ENCODE data around the gene TRIM34. TPM values are rescaled to one million over a fixed set of nuclear protein-coding genes. Genes with fewer than 3 reads are reported as not detected.
"Not testable (repeated sequence)": the region's sequence is repeated elsewhere in the genome, so short reads cannot be mapped to it uniquely, and the experiment has no call there.

TRIM34 gene
- total RNA-seq, 2 experiments from 2014 or later: 12.7 to 13.9 TPM

DNA sequence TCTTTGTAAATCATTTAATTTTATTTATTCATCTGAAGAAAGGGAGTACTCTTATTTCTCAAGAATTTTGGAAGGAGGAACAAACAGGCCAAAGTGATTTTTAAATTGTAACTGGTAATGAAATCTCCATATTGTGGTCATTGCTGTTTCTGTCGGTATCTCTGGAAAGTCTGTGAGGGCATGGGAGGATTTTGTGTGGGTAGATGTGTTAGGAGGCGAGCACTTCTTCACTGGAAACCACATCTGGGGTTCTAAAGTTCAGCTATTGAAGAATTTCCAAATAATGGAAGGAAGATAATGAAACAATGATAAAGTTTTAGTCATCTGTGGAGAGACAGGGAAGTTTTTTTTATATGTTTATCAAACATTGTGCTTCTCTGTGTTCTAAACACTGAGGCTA lies 6.6 kb downstream of the TRIM34 start:
- H3K4me1 Mint-ChIP-seq: peaks cover 30% of the 10 kb centered on the region
- H3K4me3 Mint-ChIP-seq: no peak overlapping the region
- no peaks in the 10 kb centered on the region for H3K27me3 Mint-ChIP-seq
- H3K9me3 Mint-ChIP-seq: peaks cover 7% of the 10 kb centered on the region
- peaks cover 54% of the 10 kb centered on the region for H3K36me3 Mint-ChIP-seq (ENCODE audit: low read depth)
- no peak overlapping the region for H3K27ac Mint-ChIP-seq
- DNase-seq: no peak
- ChIA-PET CTCF (no interaction called here), POLR2A (no interaction called here)

DNA sequence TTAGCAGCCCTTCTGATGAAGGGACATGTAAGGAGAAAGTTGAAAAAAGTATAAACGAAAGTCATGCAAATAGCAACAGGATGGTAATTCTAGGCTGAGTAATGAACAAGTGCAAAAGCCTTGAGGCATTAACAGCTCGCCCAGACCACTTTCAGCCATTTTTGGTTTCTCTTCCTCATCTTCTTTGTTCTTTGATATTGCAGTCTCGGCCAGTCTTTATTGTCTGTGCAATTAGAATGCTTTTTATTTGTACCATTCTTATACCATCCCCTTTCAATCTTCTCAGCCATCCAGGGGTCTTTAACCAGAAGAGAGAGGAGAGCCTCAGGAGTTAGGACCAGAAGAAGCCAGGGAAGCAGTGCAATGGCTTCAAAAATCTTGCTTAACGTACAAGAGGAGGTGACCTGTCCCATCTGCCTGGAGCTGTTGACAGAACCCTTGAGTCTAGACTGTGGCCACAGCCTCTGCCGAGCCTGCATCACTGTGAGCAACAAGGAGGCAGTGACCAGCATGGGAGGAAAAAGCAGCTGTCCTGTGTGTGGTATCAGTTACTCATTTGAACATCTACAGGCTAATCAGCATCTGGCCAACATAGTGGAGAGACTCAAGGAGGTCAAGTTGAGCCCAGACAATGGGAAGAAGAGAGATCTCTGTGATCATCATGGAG lies 7.3 kb downstream of the TRIM34 start:
- ChIA-PET CTCF (interaction anchor here (0.9 to 1.2 kb wide), 2 partner anchors 7 to 14 kb away, joined by 3 read pairs; partner anchors contain the start of gene TRIM34), POLR2A (no interaction called here)
- Mint-ChIP-seq H3K4me3 (no peak overlapping the region), H3K36me3 (ENCODE audit: low read depth) (peaks cover 54% of the 10 kb centered on the region), H3K27ac (no peak overlapping the region), H3K9me3 (peaks cover 5% of the 10 kb centered on the region), H3K27me3 (no peaks in the 10 kb centered on the region), H3K4me1 (peaks cover 25% of the 10 kb centered on the region)
- DNase-seq: no peak

GRCh38 chr11:5639953-5640352 lies 15.2 kb downstream of the TRIM34 start:
- H3K4me3 Mint-ChIP-seq: no peak overlapping the region
- no peak overlapping the region for H3K27ac Mint-ChIP-seq
- ChIA-PET POLR2A (no interaction called here), CTCF (interaction anchor here (0.6 kb wide), 1 partner anchor 298 kb away, joined by 3 read pairs; no protein-coding TSS in a partner anchor)
- no peak for DNase-seq
- H3K4me1 Mint-ChIP-seq: peaks cover 7% of the 10 kb centered on the region
- H3K9me3 Mint-ChIP-seq: peaks cover 3% of the 10 kb centered on the region
- no peaks in the 10 kb centered on the region for H3K27me3 Mint-ChIP-seq
- peaks cover 63% of the 10 kb centered on the region for H3K36me3 Mint-ChIP-seq (ENCODE audit: low read depth)

- no peak for DNase-seq
- no peak overlapping the region for H3K27ac Mint-ChIP-seq
- H3K4me1 Mint-ChIP-seq: peaks cover 7% of the 10 kb centered on the region
- CTCF ChIA-PET: no interaction called here
- POLR2A ChIA-PET: no interaction called here
- H3K4me3 Mint-ChIP-seq: no peak overlapping the region
- H3K9me3 Mint-ChIP-seq: peaks cover 3% of the 10 kb centered on the region
- H3K27me3 Mint-ChIP-seq: no peaks in the 10 kb centered on the region
- peaks cover 42% of the 10 kb centered on the region for H3K36me3 Mint-ChIP-seq (ENCODE audit: low read depth)
These were observed 18.8 kb downstream of the TRIM34 start for GRCh38 chr11:5643585-5643984.

DNA sequence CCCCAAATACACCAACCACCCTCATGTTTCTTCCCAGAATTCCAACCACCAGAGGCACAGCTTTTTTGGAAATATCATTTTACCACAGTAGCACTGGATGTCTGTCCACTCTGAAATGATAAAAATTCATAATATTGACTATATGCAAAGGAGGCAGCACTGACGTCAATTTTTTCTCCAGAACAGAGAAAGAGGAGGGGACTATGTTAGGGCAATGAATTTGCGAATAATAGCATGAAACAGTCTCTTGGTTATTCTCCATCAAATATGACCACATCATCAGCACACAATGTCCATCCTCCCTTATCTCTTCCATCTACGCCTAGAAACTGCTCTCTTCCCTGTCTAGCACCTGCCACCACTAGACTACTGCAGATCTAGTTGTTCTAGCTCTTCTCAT lies 21.3 kb downstream of the TRIM34 start:
- DNase-seq: no peak
- Mint-ChIP-seq H3K4me3 (no peak overlapping the region), H3K9me3 (no peaks in the 10 kb centered on the region), H3K27me3 (no peaks in the 10 kb centered on the region), H3K4me1 (peaks cover 7% of the 10 kb centered on the region), H3K27ac (no peak overlapping the region), H3K36me3 (ENCODE audit: low read depth) (peaks cover 31% of the 10 kb centered on the region)
- POLR2A ChIA-PET: no interaction called here
- CTCF ChIA-PET: interaction anchor here (1.3 kb wide), 1 partner anchor 13 kb away, joined by 3 read pairs; no protein-coding TSS in a partner anchor

GRCh38 chr11:5655474-5655873 lies 30.7 kb downstream of the TRIM34 start:
- CTCF ChIA-PET: no interaction called here
- Mint-ChIP-seq H3K36me3 (ENCODE audit: low read depth) (peaks cover 14% of the 10 kb centered on the region), H3K4me1 (peaks cover 3% of the 10 kb centered on the region), H3K9me3 (peaks cover 7% of the 10 kb centered on the region), H3K27ac (no peak overlapping the region), H3K4me3 (no peak overlapping the region), H3K27me3 (no peaks in the 10 kb centered on the region)
- POLR2A ChIA-PET: no interaction called here
- DNase-seq: no peak

- POLR2A ChIA-PET, DNase-seq, H3K9me3 Mint-ChIP-seq, H3K4me3 Mint-ChIP-seq, H3K4me1 Mint-ChIP-seq, H3K27ac Mint-ChIP-seq, H3K27me3 Mint-ChIP-seq, CTCF ChIA-PET: not testable (repeated sequence)
- peaks cover 19% of the 10 kb centered on the region for H3K36me3 Mint-ChIP-seq (ENCODE audit: low read depth)
These were observed 32.2 kb downstream of the TRIM34 start for GRCh38 chr11:5656956-5657355.

GRCh38 chr11:5658318-5658717 lies 33.5 kb downstream of the TRIM34 start:
- H3K4me3 Mint-ChIP-seq: no peak overlapping the region
- CTCF ChIA-PET: no interaction called here
- peaks cover 3% of the 10 kb centered on the region for H3K4me1 Mint-ChIP-seq
- POLR2A ChIA-PET: no interaction called here
- DNase-seq: no peak
- H3K36me3 Mint-ChIP-seq (ENCODE audit: low read depth): peaks cover 21% of the 10 kb centered on the region
- H3K27me3 Mint-ChIP-seq: no peaks in the 10 kb centered on the region
- peaks cover 5% of the 10 kb centered on the region for H3K9me3 Mint-ChIP-seq
- H3K27ac Mint-ChIP-seq: no peak overlapping the region

DNA sequence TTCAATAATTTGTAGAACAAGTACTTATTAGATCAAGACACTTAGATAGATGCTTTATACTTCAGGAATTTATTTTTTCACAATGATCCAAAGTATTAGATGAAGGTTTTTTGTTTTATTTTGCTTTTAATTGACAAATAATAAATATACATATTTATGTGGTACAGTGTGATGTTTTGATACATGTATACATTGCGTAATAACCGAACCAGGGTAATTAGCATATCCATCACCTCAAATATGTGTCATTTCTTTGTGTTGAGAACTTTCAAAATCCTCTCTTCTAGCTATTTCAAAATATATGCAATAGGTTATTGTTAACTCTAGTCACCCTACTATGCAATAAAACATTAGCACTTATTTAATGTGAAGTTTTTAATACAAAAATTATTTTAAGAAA lies 38.7 kb downstream of the TRIM34 start:
- peaks cover 32% of the 10 kb centered on the region for H3K36me3 Mint-ChIP-seq (ENCODE audit: low read depth)

DNA sequence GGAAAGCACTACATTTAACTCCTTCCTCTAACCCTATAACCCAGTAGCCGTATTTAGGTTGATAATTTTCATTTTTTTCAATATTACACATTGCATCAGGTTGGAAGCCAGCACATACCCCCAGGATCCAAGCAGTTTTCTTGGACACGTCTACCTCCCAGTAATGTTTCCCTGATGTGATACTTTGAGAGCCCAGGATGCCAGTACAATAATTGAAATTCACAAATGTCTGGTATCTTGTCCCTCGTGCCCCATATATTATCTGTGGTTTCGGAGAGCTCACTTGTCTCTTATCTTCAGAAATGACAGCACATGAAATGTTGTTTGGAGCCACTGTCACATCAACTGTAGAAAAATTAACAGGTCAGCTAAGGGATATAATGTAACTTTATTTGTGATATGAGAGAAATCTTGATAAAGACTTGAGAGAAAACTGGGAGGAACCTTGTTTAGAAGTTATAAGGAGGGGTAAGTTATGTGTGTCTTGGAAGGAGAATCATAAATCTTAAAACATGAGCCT lies 40.3 kb downstream of the TRIM34 start:
- H3K27ac Mint-ChIP-seq: no peak overlapping the region
- ChIA-PET POLR2A (no interaction called here), CTCF (no interaction called here)
- H3K4me3 Mint-ChIP-seq: no peak overlapping the region
- H3K4me1 Mint-ChIP-seq: peaks cover 3% of the 10 kb centered on the region
- H3K36me3 Mint-ChIP-seq (ENCODE audit: low read depth): peaks cover 43% of the 10 kb centered on the region
- H3K9me3 Mint-ChIP-seq: no peaks in the 10 kb centered on the region
- no peak for DNase-seq
- no peaks in the 10 kb centered on the region for H3K27me3 Mint-ChIP-seq

More for the DNA sequence above, 38.7 kb downstream of the TRIM34 start:
- no peak overlapping the region for H3K27ac Mint-ChIP-seq
- H3K4me3 Mint-ChIP-seq: no peak overlapping the region
- peaks cover 1% of the 10 kb centered on the region for H3K9me3 Mint-ChIP-seq
- ChIA-PET POLR2A (interaction anchor here (0.7 kb wide), 1 partner anchor 763 kb away, joined by 5 read pairs; no protein-coding TSS in a partner anchor), CTCF (no interaction called here)
- peaks cover 3% of the 10 kb centered on the region for H3K4me1 Mint-ChIP-seq
- no peaks in the 10 kb centered on the region for H3K27me3 Mint-ChIP-seq
- no peak for DNase-seq

DNA sequence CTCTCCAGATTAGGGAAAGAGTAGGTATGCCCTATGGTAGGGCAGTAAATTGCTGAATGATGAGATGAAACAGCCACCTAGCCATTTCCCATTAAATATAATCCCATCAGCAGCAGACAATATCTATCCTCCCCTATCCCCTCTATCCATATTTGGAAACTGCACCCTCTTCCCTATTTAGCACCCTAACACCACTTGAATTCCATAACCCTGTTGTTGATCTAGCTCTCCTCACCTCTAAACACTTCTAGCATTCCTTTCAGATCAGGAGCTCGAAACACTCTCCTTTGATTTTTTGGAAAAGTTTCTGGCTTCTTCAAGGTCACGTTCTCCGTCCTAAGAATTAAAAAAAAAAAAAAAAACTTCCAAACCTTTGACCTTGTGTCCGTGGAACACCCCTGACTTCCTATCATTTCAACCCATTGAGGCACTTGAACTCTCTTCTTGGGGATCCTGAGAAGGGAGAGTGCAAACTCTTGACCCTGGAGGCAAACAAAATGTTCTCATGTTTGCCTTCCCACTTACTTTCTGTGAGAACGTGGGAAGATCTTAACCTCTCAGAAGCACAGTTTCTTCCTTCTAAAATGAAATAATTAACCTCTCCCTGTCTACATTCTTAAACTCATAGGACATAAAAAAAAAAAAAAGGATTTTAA lies 41.1 kb downstream of the TRIM34 start:
- peaks cover 50% of the 10 kb centered on the region for H3K36me3 Mint-ChIP-seq (ENCODE audit: low read depth)
- no peaks in the 10 kb centered on the region for H3K9me3 Mint-ChIP-seq

GRCh38 chr11:5666402-5666793 lies 41.6 kb downstream of the TRIM34 start:
- H3K27me3 Mint-ChIP-seq: no peaks in the 10 kb centered on the region
- CTCF ChIA-PET: no interaction called here

More for the DNA sequence above, 41.1 kb downstream of the TRIM34 start:
- Mint-ChIP-seq H3K27ac (no peak overlapping the region), H3K4me3 (no peak overlapping the region), H3K4me1 (no peaks in the 10 kb centered on the region), H3K27me3 (no peaks in the 10 kb centered on the region)
- ChIA-PET POLR2A (no interaction called here), CTCF (no interaction called here)
- no peak for DNase-seq

GRCh38 chr11:5671831-5672230 lies 47.0 kb downstream of the TRIM34 start:
- Mint-ChIP-seq H3K4me1 (peaks cover 6% of the 10 kb centered on the region), H3K27ac (no peak overlapping the region), H3K9me3 (no peaks in the 10 kb centered on the region), H3K36me3 (ENCODE audit: low read depth) (peaks cover 43% of the 10 kb centered on the region), H3K27me3 (no peaks in the 10 kb centered on the region), H3K4me3 (no peak overlapping the region)
- CTCF ChIA-PET: interaction anchor here (1.8 kb wide), 1 partner anchor 13 kb away, joined by 4 read pairs; the partner anchor contains the start of gene TRIM5
- no peak for DNase-seq
- POLR2A ChIA-PET: interaction anchor here (0.5 to 0.6 kb wide), 2 partner anchors 19 to 49 kb away, joined by 3 read pairs; no protein-coding TSS in a partner anchor

More at GRCh38 chr11:5666402-5666793, 41.6 kb downstream of the TRIM34 start:
- no peak for DNase-seq
- no peaks in the 10 kb centered on the region for H3K4me1 Mint-ChIP-seq
- H3K4me3 Mint-ChIP-seq: no peak overlapping the region
- H3K36me3 Mint-ChIP-seq (ENCODE audit: low read depth): peaks cover 47% of the 10 kb centered on the region
- H3K9me3 Mint-ChIP-seq: no peaks in the 10 kb centered on the region
- POLR2A ChIA-PET: no interaction called here
- no peak overlapping the region for H3K27ac Mint-ChIP-seq

Measured in activated CD4-positive, alpha-beta T cell treated with anti-CD3 and anti-CD28 coated beads, Interleukin-2, amount 10 ng/mL, durations not matched to agents 7 days and 5 days (primary cell).